GM21526 (cell line): ENCODE results near the gene CEPT1.
A peak's percentile ranks its signal among the peaks of the same experiment; 100 is the strongest.

Source experiments
- ATAC-seq: cut with Tn5 transposase; IDR thresholded peaks from one replicate; pipeline ENCODE4 v1.9.1; 2021; ENCODE audit warnings: moderate library complexity; ENCODE audit not compliant: unreplicated experiment, low FRiP score

The CEPT1 gene

DNA sequence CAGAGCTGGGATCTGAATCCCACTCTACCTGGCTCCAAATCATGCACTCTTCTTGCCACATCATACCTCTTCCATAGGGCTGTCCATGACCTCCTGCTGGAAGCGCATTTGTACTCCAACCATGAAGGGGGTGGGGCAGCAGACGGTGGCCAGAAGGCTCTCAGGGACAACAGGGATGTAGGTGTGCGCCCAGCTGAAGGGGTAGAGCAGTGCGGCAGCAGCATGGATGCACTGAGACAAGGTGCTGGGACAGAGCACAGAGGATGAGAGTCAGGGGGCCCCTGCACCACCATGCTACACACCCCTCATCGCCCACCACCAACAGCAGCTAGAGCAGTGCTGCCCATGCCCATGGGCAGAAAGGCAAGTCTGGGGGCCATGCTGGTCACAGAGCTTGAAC lies 52.1 kb downstream of the CEPT1 start:
- ATAC-seq: no peak

DNA sequence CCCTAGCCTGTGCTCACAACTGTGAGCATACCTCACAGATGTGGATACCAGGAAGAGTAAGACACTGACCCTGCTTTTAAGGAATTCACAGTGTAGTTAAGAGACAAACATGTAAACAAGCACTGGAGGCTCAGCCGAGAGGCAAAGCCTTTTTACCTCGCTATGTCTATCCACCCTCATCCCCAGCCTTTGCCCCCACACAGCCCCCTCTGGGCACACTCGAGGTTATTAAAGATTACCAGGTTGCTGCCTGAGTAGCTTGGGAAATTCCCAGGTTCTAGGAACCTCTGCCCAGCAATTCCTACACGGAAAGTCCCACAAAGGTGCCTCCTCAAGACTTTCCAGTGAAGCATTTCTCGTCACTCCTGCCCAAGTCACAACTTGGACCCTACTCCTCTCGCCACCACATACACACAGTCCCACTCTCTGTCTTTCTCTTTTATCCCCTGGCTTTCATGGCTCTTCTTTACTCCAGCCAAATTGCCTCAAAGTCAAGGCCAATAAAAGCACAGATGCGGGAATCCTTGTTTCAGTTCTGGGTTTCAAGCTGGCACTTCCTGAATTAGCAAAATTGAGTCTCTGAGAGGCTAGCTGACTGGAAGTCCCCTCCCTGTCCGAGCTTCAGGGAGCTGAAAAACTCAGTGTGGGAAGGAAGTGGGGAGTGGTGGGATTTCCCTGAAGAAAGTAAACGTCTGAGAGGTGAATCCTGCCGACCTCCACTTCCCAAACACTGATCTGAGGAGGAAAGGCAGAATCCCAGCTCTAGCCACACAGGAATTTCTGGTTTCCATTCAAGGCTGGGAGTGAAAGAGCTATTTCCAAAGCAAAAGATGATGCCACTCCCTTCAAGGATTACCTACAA lies 52.9 kb downstream of the CEPT1 start:
- no peak for ATAC-seq

DNA sequence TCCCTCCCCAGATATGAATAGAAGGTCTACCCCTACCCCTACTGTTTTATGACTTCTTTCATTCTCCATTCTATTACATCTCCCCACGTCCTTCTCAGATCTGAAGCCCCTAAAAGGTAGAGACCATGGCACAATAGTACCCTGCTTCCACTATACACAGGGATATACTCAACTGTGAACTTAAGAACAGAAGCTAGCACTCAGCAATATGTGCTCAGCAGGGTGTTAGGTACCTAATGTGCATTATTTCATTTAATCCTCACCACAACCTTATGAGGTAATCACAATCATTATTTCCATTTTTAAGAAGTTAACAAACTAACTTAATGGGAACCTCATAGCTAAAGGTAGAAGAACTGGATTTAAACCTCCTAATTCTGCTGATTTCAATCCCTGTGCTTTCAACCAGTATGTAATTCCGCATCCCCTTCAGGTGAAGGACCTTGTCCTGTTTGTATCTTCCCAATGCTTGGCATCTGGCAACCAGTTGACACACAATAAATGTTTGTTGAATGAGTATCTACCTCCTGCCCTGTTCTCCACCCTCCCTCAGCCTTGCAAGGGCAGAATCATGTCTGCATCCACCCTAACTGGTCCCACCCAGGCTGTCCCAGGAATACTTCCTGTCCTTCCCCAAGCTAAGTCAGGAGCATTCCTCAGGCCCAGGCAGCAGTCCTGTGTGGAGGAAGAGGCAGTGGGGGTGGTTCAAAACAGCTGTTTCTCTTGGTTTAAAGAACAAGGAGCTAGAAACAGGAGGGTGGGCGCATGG lies 53.9 kb downstream of the CEPT1 start:
- no peak for ATAC-seq

DNA sequence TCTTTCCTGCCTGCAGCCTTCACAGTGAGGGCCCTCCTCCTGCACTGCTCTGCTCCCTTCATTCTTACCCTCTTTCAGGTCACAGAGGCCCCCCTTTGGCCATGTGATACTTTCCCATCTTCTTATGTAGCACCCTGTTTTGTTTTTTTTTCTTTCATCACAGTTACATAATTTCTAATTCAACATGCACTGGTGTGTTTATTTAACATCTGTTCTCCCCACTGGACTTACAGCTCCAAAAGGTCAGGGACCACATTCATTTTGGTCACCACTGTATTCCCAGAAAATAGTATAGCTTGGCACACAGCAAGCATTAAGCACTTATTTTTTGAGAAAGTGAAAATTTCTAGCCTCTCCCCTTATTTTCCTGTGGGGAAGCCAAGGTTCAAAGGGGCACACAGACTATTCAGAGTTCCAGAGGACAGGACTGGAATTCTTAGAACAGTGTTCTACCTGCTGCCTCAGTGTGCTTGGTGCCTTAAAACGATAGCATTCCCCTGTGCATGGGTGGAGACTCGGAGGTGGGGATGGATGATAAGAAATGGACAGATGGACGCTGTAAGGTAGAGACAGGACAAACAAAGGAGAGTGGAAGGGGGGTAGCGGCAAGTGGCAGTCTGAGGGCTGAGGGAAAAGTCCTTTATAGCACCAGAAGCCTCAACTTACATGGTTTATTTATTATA lies 55.1 kb downstream of the CEPT1 start:
- ATAC-seq: no peak

DNA sequence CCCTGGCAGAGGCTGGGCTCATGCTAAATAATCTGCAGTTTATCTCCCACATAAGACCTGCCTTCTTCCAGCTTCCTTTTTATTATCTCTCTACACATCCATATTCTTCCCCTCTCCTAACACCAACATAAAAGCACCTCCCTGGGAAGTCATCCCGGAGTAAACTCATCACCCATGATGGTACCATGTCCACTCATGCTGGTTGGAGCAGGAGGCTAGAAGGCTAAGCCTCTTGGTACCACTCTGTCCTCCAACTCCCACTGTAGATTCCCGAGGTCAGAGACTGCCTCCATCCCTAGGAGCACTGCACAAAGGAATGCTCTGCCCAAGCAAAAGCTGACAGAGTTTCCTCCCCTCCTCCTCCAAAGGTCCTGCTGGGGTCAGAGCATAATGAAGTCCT lies 56.2 kb downstream of the CEPT1 start:
- no peak for ATAC-seq

DNA sequence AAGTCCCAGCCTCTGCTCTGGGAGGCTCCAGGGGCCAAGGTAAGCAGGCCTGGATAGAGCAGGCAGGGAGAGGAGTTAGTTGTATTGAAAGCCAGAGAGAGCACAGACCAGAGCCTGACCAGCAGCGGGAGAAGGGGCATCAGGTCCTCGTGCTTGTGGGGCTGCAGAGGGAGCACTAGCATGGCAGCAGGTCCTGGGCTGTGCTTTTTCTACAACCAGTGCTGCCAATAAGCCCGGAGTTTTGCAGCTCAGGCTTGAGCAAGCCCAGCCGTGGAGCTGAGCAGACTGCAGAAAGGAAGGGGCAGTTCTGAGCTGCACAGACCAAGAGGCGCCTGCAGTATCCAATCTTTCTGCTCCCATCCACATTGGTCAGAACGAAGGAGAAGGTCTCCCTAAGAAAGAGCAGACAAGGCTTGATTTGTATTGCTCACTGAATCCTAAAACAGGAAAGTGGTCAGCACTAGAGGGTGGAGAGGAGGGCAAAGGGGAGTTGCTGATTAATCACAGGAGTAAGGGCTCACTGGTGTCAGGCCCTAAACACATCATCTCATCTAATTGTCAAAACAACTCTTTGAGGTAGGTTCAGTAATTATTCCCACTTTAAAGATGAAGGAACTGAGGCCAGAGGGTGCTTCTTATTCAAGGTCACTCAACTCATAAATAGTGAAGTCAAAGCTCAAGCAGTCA lies 57.7 kb downstream of the CEPT1 start:
- no peak for ATAC-seq

DNA sequence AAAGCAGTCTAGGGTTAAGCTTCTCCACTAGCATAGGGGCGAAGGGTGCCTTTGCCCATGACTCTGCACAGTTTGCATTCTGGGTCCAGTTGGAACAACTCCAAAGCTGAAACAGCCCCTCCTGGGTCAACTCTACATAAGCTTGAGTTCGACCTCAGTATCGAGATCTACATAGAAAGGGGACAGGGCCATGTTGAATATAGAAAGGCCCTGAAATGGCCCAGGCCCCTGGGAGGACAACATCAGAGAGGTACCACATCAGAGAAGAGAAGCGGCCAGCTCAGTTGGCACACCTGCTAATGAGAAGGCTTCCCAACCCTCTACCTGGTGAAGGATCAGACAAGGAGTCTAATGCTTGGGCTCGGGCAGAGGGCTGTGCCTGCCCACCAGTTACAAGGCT lies 58.8 kb downstream of the CEPT1 start:
- no peak for ATAC-seq

DNA sequence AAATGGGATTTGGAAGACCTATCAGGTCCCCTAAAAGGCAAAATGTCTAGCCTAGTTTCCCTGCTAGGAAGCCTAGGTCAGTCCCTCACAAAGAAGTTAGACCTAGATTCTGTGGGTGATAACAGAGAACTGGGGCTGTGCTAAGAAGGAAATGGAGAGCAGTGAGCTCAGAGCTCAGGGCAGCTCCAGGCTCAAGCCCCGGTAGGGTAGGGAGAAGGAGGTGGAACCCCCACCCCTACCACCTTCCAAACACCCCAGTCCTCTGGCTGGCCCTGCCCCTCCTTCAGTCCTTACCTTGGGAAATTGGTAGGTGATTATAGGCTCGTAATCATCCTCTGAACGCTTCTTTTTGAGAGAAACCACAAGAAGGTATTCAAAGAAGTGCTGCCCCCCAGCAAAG lies 59.3 kb downstream of the CEPT1 start:
- no peak for ATAC-seq

DNA sequence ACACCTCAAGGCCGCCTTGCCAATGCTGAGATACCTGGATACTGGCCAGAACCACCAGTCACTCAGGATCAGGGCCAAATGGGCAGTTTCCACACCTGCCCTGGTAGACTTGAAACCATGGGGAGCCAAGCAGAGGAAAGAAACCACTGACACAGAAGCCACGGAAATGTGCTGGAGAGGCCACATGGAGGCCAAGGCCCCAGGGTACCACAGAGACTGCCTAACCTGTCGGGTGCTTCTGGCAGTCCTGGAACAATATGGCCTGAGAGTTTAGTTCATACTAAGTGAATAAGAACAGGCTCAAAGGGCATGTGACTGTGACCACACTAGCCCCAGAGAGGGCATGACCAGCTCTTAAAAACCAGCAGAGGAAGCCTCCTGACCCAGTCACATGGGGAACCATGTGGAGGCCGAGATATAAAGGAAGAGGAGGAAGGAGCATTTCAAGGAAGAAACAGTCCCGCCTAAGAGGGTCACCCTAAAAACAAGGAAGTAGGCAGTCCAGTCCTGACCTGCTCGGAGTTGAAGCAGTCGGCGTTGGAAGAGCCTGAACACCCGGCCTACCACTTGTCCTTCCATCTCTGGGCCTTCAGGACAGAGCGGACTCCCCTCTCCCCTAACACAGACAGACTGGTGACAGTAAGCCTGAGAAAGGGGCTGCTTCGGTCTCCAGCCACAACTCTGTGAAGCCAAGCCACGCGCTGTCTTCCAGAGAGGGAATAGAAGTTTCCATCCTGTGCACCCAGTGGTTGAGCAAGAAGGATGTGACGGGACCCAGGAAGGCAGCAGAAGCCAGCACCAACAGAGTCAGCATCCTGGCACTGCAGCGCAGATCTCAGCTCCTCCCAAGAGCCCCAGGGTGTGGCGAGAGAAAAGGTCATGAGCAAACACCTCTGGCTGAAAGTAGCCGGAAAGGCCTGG lies 60.1 kb downstream of the CEPT1 start, which contains the start of gene DENND2D:
Gene DENND2D (minus strand): TSS at position 766 of the 921 bp plus-strand sequence. CDS start 187 bp downstream, at position 579.
- ATAC-seq: no peak

DNA sequence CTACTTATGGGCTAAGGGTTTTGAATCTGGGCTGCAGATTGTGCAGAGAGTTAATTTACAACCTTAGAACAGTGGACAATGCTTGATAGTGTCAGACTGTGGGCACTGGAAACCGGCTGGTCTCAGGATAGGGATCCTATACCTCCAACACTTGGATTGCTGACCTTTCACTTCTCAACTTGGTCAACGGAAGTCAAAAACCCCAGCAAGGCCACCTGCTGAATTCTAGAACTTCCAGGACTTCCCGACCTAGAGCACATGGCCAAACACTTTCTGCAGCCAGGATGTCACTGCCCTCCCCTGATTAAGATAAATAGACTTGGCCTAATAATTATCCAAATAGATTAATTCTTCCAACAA lies 60.8 kb downstream of the CEPT1 start:
- no peak for ATAC-seq

DNA sequence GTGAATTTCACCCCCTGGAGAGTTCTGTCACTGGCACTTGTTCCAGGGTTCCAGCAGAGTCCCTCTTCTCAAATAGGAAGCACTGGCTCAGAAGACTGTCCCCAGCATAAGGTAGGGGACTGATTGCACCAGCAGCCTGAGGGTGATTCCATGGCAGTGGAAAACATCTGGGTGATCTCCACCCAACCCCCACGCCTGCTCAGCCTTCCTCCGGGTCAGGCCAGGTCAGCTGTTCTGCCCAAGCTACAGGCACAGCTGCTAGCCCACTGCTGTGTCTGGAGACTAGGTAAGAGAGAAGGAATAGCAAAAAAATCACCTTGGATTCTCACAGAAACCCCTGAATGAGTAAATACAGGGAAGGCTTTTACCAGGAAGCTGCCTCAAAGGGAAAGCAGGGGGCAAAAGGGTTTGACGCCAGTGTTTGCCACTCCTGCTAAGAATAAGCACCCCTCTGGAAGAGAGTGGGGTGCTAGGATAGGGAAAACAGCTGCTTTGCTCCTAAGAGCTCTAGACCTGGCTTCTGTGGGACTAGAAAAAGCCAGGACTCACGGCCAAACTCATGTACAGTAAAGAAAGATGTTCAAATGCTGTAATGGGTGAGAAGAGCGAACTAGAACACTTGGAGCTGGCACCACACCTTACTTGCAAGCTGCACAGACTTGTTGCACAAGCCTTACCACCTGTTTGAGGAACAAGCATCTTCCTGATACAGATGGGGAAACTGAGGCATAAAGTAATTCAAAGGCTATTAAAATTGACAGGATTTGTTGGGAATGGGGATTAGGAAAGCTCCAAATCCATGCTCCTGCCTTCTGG lies 61.5 kb downstream of the CEPT1 start:
- ATAC-seq: no peak

DNA sequence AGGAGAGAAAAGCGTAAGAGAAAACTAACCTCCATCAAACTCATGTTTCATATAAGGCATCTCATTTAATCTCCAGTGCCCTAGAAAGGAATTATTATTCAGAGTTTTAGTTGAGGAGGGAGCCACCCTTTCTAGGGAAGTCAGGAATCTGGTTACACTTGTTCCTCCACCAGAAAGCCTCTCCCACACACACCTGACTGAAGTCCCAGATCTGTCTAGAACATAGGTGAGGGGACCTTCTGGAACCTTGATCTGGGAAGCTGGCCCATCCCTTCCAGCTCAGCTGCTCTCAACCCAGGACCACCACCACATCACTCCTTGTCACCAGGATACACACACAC lies 62.3 kb downstream of the CEPT1 start:
- ATAC-seq: no peak

DNA sequence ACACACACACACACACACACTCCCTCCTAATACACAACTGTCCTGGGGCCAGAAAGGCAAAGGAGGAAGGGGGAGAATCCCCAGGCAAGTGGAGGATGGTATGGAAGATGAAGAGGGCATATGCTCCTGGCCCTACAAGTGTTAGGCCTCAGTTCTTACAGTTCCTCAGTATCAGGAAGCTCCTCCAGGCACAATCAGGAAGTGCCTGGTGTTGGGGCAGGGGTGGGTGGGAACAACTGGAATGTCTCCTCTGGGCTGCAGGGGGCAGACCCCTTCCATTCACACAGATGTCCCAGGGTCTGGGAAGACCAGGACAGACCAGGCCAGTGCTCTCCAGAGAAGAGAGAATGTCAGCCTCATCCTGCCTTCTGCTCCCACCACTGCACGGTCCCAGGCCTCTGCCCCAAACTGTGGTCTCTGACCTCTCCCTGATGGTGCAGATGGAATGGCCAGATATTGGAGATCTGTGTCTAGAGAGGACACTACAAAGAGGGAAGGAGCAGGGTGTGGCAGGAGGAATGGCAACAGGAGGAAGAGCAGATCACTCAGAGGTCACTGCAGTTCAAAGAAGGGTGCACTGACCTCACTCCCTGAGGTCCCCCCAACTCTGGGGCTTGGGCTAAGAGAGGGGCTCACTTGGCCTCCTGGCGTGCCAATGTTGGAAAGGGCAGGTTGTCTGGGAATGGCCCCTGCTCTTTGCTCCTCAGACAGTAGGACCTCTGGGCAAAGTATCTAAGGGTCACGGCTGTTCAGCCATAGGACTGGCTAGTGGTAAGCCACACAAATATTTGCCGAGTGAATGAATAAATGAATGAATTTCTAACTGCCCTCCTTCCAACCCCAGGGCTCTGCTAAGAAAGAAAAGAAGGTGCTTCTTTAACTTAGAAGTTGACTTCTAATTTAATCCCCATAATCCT lies 62.9 kb downstream of the CEPT1 start:
- ATAC-seq: no peak

DNA sequence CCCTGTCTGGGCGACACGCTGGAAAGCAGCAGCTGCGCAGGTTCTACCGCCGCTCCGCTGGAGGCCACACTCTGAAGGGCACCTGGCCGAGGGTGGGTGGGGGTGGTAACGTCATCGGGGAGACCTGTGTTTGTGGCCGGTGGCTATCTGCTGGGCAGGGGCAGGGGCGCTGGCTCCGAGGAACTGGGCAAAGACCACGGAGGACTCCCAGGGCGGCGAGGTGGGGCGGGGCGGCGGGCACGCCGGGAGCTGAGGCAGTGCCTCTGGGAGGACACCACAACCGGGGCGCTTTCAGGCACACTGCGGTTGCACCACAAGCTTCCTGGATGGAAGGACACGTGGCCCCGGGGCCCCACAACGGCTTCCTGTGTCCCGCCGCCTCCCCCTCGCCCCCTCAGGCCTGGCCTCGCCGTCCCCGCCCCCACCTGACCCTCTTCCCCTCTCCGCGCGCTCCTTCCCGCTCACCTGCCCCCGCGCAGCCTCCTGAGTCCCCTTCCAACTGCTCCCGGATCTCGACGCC lies 63.7 kb downstream of the CEPT1 start:
- peak; percentile 40 for ATAC-seq

DNA sequence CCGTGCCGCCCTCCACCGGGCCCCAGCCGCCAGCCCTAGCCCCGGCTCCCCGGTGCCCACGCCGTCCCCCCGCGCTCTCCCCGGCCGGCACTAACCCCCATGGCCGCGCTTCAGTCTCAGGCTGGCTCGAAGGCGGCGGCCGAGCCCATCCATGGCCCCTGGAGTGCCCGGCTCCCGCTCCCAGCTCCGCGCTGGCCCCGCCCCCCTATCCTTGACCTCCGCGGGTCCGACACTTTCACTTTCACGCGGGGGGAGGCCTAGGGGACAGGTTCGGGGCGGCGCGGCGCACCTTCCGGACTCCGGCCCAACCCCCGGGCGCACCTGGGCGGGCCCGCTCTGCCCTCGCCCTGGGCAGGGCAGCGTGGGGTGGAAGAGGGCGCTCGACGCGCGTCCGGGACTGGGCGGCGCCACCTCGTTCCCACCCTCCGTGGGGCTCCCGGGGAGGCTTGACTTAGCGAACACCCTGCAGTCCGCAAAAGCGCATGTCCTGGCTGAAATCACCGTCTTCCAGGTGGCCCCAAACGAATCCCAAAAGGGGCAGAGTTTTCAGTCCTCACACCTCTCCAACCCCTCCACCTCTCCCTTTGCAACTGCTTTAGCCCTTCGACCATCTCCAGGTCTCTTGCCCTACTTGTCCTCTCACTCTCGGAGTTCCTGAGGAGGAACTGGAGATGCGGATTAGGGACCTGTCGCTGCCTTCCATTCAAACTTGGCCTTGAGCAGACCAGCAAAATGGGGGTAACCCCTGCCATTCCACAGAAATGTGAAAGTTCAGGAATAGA lies 64.4 kb downstream of the CEPT1 start:
- peak; percentile 60 for ATAC-seq

DNA sequence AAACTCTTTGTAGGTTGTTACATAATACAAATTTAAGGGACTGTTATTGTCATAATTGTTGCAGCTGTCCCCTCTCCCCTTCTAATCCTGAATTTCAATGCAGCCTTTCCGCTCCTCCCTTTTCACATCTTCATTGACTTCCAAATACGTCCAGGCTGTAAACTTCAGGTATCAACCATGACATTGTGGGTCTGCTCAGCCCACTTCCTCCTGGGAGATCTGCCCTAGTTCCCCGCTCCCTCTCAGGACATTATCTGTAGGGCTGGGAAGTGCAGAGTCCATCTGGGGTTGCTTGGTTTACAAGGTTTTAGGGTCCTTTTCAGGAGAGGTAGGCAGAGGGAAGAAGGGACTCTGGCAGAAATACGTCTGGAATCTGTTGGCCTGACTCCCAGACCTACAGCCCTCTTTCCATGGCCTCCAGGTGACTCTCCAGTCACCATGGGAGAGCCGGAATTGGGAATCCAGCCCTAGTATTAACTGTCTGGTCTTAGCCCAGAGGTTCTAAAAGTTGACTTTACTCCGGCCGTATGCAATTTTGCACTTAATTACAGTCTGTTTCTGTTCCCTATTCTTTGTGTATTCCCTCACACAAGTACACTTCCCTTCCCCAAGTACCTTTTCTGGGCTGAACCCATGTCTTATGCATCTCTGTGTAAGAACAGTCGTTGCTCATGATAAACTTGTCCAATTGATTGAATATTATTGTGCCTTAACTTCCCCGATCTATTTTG lies 65.1 kb downstream of the CEPT1 start:
- no peak for ATAC-seq
